Stromal cell of bone marrow (primary cell): Measurements from ENCODE around the gene HNRNPA1.
A peak's percentile ranks its signal among the peaks of the same experiment; 100 is the strongest.
"Not testable (repeated sequence)": the region's sequence is repeated elsewhere in the genome, so short reads cannot be mapped to it uniquely, and the experiment has no call there.

Experiments
- DNase-seq: peaks from one replicate; pipeline ENCODE4 v3.0.0-alpha.2; 2012; ENCODE audit warnings: low read depth

The HNRNPA1 gene

DNA sequence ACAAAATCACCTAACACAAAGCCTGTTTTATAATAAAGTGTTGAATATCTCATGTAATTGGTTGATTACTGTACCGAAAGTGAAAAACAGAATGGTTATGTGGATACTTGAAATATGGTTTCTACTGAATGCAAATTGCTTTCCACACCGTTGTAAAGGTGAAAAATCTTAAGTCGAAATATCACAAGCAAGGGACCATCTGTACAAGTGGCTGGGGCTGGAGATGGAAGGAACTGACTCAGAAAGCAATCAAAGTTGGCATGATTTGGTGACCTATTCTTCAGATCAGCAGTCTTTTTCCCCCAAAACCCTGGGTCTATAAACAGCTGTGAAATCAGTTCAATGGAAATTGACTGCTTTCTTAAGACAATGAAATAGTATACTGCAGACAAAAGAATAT lies 4.2 kb upstream of the HNRNPA1 start:
- DNase-seq = no peak

DNA sequence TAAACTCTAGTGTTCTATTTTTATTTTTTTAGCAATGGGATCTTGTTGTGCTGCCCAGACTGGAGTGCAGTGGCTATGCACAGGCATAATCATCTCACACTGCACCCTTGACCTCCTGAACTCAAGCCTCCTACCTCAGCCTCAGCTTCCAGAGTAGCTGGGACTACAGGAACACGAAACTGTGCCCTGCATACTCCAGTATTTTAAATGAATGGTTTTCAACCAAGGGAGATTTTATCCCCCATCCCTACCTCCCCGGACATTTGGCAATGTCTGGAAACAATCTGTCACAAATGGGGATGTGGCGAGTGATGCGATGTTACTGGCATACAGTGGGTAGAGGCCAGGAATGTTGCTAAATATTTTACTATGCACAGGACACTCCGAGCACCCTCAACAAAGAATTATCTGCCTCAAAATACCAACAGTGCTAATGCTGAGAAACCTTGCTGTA lies 2.7 kb upstream of the HNRNPA1 start:
- DNase-seq = peak; percentile 30

DNA sequence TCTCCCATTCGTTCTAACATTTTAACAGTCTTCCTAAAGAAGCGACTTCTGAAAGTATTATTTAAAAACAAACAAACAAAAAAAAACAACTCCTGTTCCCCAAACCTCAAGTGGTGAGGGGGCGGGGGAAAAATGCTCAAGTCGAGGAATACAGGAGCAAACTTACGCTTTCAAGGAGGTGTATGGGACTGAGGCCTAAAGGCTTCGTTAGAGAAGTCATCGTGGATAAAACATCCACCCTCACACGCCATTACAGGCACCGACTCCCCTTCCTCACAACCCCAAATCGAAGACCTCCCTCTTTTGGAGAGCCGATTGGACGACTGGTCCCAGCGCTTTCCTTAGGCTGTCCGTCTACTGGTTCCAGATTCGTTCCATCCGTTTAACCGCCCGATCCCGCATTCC lies 1.3 kb upstream of the HNRNPA1 start:
- no peak for DNase-seq

DNA sequence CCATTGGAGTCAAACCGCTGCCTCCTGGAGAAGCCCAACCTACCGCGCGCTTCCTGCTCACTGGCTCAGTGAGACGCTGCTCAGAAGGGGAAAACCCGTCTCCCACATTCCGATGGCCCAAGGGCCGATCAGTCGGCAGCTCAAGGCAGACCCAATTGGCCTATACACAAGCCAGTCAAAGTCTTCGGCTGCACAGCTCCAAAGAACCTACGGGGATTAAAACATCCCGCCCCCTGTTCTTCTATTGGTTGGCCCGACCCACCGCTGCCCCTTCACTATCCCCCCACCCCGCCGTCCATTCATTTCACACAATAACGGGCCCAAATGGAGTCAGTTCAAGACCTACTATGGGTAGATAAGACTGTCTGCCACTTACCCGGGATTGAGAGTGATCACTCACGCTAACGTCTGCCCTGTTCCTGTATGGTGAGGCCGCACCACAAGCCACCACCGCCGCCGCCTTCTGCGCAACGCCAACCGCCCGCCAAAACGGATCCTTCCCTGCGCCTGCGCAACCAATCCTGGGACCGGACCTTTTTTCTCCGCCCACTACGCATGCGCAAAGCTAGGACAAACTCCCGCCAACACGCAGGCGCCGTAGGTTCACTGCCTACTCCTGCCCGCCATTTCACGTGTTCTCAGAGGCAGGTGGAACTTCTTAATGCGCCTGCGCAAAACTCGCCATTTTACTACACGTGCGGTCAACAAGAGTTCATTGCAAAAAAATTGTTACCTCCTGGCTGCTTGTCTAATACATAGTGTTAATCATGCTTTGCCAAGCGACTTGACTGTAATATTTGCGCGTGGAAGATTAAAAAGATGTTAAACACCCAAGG lies 676 bp upstream of the HNRNPA1 start, which contains the start of gene CBX5:
Gene CBX5 (minus strand): TSS at position 491 of the 836 bp plus-strand sequence. CDS start 22,472 bp downstream, outside the sequence.
- peak; percentile 100 for DNase-seq

DNA sequence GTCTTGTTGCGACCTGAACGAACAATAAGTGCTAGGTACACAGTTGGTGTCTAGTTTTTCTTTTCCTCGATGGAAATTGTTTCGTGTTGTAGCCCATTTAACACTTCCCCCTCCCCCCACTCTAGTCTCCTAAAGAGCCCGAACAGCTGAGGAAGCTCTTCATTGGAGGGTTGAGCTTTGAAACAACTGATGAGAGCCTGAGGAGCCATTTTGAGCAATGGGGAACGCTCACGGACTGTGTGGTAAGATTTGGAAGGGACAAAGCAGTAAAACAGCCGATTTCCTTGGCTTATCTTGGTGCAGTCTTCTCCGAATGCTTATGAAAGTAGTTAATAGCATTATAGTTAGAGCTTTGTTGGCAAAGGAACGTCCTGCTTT lies 724 bp downstream of the HNRNPA1 start:
- not testable (repeated sequence) for DNase-seq

DNA sequence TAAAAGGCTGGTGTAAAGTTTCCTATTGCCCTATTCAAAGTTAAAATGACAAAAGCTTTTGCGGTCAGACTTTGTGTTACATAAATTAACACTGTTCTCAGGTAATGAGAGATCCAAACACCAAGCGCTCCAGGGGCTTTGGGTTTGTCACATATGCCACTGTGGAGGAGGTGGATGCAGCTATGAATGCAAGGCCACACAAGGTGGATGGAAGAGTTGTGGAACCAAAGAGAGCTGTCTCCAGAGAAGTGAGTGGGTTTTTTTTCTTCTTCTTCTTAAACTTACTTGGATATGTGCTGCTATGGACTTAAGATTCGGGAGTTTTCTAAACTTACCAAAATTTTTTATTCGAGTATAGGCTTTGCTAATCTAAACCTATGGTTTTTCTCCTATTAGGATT lies 1.2 kb downstream of the HNRNPA1 start:
- not testable (repeated sequence) for DNase-seq

DNA sequence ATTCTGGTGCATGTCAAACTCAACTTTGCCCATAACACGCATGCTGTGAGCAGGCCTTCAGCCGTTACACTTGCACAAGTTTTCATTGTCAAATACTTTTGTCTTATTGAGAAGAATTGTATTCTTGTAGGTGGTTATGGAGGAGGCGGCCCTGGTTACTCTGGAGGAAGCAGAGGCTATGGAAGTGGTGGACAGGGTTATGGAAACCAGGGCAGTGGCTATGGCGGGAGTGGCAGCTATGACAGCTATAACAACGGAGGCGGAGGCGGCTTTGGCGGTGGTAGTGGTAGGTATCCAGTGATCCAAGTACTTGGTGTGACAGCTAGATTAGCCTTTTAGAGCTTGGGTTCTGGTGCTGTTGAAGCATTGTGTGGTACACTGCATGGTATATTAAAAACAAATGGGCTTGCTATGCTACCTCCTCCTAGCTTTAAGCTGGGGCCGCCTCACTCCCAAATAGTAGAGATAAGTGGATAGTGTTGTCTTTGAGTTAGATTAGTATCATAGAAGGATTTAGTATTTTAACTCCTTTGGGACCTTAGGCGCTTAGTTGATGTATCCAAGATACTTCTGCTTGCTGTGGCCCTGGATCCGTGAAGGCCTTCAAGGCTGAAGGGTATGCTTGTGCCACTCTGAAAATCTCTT lies 2.5 kb downstream of the HNRNPA1 start:
- DNase-seq = no peak

DNA sequence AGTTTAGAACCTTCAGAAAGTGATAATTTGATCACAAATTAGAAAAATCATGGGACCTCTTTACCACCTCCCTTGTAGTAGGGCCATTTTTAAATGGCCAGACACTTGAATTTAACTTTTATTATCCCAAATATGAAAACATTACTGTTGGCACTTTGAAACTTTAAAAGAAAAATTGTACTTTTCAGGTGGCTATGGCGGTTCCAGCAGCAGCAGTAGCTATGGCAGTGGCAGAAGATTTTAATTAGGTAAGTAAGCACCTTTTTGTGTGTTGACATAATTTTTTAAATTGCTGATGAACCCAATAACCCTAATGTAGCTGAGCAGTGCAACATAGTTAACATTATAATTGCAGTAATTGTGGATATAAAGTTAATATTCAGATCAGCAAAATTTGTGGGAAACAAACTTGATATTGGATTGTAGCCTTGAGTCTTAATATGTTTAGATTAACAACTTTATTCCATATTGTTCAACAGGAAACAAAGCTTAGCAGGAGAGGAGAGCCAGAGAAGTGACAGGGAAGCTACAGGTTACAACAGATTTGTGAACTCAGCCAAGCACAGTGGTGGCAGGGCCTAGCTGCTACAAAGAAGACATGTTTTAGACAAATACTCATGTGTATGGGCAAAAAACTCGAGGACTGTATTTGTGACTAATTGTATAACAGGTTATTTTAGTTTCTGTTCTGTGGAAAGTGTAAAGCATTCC lies 3.7 kb downstream of the HNRNPA1 start:
- not testable (repeated sequence) for DNase-seq

DNA sequence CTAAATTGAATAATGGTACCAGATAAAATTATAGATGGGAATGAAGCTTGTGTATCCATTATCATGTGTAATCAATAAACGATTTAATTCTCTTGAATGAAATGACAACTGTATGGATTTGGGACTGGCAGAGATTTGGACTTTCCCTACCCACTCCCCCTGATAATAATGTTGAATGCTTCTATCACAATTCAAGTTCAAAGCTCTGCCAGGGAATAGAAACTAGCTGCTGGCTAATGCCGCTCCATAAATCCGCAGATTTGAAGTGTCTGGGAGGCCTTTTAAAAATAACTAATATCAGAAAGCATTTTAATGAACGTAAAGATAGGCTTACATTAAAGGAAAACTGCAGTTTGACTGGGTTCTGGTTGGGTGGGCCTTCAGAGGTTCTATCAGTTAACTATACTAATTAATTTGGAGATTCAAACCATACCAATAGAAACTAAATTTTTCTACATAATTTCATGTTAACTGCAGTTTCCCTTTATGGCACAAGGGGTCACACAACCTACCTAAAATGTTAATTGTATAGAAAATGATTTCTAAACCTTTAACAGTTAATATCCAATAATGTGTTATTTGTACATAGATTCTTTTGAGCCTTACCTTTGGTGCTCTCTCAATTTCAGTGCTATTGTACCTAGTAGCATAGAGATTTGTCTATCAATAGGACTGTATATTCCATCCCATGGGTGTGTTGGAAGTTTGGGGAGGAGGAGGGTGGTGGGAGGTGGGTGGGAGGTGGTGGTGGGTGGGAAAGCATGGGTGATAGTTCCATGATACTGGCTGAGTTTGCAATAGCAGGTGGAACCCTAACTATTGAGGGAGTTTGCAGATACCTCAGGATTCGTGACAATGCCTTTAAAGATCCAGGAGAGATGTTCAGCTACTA lies 4.9 kb downstream of the HNRNPA1 start:
- no peak for DNase-seq

DNA sequence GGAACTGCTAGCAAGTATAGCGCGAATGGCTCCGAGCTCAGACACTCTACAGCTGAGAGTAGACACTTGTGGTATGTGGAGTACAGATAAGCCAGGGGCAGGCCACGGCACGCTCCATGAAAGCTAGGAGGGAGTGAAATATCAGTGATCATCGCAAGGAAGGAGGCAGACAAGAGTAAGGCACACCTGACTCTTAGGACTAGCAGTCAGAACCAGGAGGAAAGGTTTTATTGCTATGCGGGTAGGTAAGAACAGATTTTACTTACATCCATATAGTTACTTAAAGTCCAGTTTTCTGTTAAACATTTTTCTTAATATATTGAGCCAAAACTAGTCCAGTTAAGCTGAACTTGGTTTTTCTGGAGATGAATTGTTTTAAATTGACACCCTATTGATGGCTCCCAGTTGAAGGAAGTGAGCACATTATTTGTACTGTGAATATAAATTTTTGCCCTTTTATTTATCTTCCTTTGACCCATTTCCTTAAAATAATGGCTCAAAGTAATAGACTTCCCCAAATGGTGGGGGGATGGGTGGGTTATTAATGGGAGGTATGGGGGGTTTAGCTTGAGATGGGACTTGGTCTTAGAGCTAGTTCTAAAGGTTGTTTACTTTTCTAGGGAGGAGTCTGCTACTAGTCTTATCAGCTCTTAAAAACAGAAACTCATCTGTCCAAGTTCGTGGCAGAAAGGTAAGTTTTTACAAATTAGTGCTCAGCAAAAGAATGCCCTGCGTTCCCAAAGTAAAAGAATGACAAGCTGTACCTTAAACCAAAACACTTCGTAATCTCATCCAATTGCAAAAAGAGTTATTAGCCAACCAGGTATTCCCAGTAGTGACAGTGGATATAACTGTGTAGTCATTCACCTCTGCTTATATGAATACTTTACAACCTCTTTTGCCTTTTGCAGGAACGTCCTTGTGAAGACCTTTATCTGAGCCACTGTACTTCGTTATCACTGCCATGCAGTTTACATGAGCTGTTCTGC lies 5.8 kb downstream of the HNRNPA1 start:
- no peak for DNase-seq

DNA sequence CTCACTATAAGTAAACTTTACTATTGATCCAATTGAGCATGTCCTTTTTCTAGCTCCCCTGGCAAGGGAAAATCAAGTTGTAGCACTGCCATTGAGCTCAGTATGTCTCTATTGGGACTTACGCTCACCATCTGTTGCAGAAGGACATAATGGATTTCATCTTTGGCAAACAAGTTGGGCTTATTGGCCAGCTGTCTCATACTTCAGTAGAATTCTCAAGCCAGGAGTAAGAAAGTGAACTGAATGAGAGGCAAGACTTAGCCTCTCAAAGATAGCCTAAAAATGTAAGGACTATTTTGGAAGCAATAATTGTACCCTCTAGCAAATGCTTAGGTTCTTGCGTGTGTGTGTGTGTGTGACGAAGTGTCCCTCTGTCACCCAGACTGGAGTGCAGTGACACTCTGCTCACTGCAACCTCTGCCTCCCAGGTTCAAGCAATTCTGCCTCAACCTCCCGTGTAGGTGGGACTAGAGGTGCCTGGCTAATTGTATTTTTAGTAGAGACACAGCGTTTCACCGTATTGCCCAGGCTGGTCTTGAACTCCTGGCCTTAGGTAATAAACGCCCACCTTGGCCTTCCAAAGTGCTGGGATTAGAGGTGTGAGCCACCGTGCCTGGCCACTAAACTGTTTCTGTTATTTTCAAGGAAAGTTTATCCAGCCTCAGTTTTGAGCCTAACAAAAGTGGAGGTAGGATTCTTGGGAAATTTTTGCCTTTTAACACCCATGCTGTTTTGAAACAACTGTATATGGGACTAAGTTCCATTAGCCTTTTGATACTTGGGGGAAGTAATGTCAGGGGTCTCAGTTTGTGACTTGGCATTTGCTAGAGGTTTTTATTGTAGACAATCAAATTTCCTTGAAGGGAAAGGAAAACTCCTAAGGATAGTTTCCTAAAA lies 7.0 kb downstream of the HNRNPA1 start:
- DNase-seq = no peak

DNA sequence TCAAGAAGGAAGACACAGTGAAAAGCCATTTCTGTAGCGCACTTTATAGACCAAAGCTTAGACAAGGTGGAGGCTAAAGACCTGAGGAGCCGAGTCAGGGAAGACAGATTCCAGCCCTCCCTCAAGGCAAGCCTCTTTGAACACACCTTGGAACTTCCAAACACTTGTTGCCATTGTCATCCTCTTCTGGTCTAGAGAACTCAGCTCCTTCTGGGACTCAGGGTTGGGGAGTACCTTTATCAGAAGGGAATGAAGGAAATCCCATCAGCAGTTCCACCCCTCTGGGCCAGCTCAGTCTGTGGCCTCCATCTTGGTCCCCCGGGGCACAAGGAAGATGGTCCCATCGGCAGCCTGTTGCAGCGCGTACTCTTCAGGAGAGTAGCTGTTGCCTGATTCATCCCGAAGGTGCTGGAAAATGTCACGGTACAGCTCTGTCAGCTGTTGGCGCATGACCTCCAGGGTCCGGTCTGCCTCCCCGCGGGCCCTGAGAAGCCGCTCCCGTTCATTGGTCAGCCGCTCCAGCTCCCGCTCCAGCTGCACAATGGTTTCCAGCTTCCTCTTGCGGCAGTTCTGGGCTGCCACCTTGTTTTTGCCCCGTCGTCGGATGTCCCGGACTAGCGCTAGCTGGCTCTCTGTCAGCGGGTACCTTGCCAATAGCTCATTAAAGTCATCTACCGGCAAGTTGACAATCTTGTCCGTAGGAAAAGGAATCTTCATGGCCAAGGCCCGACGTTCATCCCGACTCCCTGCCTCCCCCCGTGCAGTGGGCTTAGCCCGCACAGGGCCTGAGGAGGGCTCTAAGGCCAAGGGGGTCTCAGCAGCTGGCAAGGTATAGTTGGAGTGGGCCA lies 11.8 kb downstream of the HNRNPA1 start:
- DNase-seq = no peak

DNA sequence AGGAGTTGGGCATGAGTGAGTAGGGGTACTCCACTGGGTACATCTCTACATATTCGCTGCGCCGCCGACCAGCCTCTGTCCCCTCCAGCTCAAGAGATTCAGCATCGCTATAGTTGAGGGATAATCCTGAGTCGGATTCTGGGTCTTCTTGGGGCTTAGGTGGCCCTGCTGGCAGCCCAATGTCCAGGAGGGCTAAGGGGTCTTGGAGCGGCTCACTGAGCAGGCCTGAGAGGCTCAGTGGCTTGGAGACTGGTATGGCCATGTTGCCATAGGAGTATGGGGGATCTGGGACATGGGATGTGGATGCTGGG lies 12.4 kb downstream of the HNRNPA1 start:
- no peak for DNase-seq

DNA sequence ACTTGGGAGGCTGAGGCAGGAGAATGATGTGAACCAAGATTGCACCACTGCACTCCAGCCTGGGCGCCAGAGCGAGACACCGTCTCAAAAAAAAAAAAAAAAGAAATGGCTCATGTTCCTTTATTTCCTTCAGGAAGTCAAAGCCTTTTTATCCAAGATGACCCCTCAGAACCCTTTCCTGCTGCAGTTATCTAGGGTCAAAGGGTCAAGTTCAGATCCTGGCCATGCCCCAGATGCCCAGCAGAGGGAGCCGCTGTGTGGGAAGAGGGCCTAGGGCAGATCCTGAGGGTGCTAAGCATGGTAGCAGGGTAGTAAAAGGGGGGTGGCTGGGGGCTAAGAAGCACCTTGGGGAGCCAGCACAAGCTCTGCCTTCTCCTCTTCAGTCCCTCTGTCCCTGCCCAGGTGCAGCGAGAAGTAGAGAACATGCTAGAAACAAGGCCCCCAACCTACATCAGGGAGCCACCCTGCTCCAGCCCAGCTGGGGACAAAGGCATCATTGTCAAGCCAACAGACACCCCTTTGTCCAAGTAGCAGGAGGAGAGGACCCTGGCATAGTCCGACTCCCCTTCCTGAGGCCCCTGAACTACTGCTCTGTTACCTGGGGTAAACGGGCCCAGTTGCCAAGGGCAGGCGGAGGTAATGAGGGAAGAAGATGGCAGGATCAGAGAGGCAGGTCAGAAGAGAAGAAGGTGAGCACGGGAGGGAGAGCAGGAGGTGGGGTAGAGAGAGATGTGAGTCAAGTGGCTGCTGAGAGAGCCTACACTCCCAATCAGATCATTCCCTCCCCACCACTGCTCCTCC lies 13.8 kb downstream of the HNRNPA1 start:
- no peak for DNase-seq

DNA sequence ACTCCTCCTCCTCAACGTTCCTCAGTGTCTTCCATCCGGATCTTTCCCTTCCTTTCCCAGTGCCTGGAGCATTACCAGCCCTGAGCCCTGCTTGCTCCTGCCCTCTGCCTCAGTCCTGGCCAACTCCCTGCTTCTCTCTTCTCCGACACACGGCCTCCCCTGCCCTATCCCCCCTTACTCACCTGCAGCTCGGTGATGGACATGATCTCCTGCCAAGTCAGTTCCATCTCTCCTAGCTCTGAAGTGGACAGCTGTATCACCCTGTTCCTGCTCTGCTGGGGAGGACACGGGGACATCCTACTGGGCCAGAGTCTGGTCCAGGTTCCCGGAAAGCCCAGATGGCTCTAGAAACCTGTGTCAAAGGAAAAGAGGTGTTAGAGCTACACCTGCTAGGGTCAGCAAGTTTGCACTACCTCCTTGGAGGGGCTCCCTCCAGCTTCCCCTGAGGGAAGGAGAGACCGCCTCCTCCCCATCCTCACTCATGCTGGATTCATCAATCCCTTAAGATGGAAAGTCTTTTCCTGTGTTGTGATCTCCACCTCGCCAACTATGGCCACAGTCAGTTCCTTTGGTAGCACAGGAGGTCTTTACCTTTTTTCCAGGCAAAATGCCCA lies 14.5 kb downstream of the HNRNPA1 start:
- no peak for DNase-seq

DNA sequence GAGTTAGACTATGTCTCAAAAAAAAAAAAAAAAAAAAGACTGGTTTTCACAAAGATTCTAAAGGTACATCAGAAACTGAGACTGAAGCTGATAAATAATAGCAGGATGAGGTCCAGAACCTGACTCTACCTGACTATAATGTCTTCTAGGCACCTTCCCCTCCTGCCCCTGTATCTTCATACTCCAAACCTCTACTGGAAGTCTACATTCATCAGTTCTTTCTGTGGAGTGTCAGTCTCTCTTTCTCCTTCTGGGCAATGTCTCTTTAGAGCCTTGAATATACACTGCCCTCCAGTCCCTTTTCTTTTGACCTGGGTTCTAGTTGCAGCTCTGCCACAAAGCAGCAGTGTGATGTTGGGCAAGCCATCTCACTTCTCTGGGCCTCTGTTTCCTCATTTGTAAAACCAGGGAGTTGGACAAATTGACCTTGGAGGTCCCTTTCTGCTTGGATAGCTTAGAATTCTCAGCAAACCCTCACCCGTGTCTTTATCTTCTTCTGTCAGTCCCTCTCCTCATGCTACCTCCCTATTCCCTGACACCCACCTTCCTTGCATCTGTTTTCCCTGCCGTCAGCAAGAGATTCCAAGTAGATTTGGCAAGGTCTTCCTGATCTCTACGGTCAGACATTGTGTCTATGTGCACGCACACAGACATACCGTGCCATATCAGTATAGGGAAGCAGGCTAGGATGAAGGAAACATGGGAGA lies 16.0 kb downstream of the HNRNPA1 start:
- DNase-seq = no peak

DNA sequence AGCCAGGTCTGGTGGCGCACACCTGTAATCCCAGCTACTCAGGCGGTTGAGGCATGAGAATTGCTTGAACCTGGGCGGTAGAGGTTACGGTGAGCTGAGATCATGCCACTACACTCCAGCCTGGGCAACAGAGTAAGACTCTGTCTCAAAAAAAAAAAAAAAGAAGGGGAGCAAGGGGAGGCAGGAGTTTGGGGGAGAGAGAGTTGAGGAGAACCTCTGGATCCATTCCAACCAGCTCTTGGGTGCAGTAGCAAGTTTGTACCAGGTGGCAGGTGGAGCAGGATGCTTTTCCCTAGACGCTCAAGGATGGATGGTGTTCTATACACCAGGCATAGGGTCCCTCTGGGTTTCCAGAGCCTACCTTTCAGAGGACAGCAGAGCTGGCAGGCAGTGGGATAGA lies 18.4 kb downstream of the HNRNPA1 start:
- no peak for DNase-seq
